OCI-LY7 (cell line): Measurements from ENCODE around the gene HIVEP2. TPM values are rescaled to one million over a fixed set of nuclear protein-coding genes. Genes with fewer than 3 reads are reported as not detected.

Experiments
- BruUV-seq: library from RNA; stranded (reverse); fragments of 400-500 nt; replicated peaks from 2 replicates; lab custom pipeline; 2021; lab: Mats Ljungman, UMichigan
- CTCF ChIA-PET: fragments of 300-600 bp; sonication (Branson Sonifier 250); formaldehyde crosslinking; loops from one replicate; lab custom pipeline; 2022; ENCODE audit warnings: antibody characterized with exemption; ENCODE audit not compliant: unreplicated experiment; lab: Charles Lee
- POLR2A ChIA-PET: fragments of 300-600 bp; sonication (Branson Sonifier 250); formaldehyde crosslinking; loops from one replicate; lab custom pipeline; 2022; ENCODE audit warnings: antibody characterized with exemption; lab: Charles Lee
- DNase-seq: peaks from one replicate; pipeline ENCODE4 v3.0.0-alpha.2; 2015; ENCODE audit warnings: low spot score
- H2AFZ ChIP-seq: fragments of 200-600 bp; sonication (generic), shearing (Covaris generic); 2 replicates; pipeline ENCODE4 v1.6.1; 2014; ENCODE audit warnings: mild to moderate bottlenecking, antibody characterized with exemption, low read length, moderate library complexity
- H3K27ac ChIP-seq: fragments of 200-600 bp; sonication (generic); 2 replicates; pipeline ENCODE4 v1.5.1; 2014; ENCODE audit warnings: mixed run types, low read depth, mild to moderate bottlenecking, moderate library complexity, low read length, inconsistent platforms; ENCODE audit not compliant: poor library complexity, severe bottlenecking
- H3K36me3 ChIP-seq: fragments of 200-600 bp; sonication (generic); 2 replicates; pipeline ENCODE4 v1.6.1; 2014; ENCODE audit warnings: mild to moderate bottlenecking, antibody characterized with exemption, low read length, moderate library complexity, mixed read lengths; ENCODE audit not compliant: insufficient read depth
- H3K4me1 ChIP-seq: fragments of 200-600 bp; sonication (generic); 2 replicates; pipeline ENCODE4 v1.5.1; 2014; ENCODE audit warnings: mild to moderate bottlenecking, low read length; ENCODE audit not compliant: insufficient read depth, poor library complexity, severe bottlenecking
- H3K4me2 ChIP-seq: fragments of 200-600 bp; sonication (generic); 2 replicates; pipeline ENCODE4 v1.6.1; 2014; ENCODE audit warnings: mild to moderate bottlenecking, low read length
- H3K4me3 ChIP-seq: fragments of 200-600 bp; sonication (generic); 2 replicates; pipeline ENCODE4 v1.5.1; 2014; ENCODE audit warnings: mild to moderate bottlenecking, low read depth, low read length; ENCODE audit not compliant: poor library complexity, severe bottlenecking
- H3K79me2 ChIP-seq: fragments of 200-600 bp; sonication (generic); 2 replicates; pipeline ENCODE4 v1.6.1; 2016; ENCODE audit warnings: low read depth, mild to moderate bottlenecking, low read length, moderate library complexity, mixed read lengths; ENCODE audit not compliant: insufficient read depth
- H3K9me2 ChIP-seq: fragments of 200-600 bp; sonication (generic); 2 replicates; pipeline ENCODE4 v1.6.1; 2016; ENCODE audit warnings: mild to moderate bottlenecking, low read length, mixed read lengths; ENCODE audit not compliant: insufficient read depth
- H3K9me3 ChIP-seq: fragments of 200-600 bp; sonication (generic); 2 replicates; pipeline ENCODE4 v1.6.1; 2014; ENCODE audit warnings: mild to moderate bottlenecking, mixed run types, low read length, mixed read lengths
- H4K20me1 ChIP-seq: fragments of 200-600 bp; sonication (generic); 2 replicates; pipeline ENCODE4 v1.6.1; 2014; ENCODE audit warnings: mild to moderate bottlenecking, antibody characterized with exemption, low read length, moderate library complexity, mixed read lengths; ENCODE audit not compliant: insufficient read depth
- EZH2phosphoT487 ChIP-seq: fragments of 200-600 bp; sonication (generic); IDR thresholded peaks from 2 replicates; pipeline ENCODE4 v1.6.1; 2018; ENCODE audit warnings: low read depth, borderline replicate concordance, mild to moderate bottlenecking, mixed run types, antibody characterized with exemption, low read length, moderate library complexity, mixed read lengths
- intact Hi-C: fragments of 100-400 bp; cut with micrococcal nuclease; formaldehyde crosslinking; loops from one replicate; pipeline ENCODE4 v1.10.0; 2022; ENCODE audit not compliant: unreplicated experiment
- total RNA-seq, 2 experiments: library from RNA; depleted of rRNA in 1 of 2; stranded (reverse); fragments of >200 nt in 1 of 2; shearing (Covaris generic) in 1 of 2; gene quantifications; 2 replicates each; pipeline ENCODE4 v1.2.3, GENCODE V29; 2014 to 2022
- TF ChIP-seq, protein P1 (sequence below): fragments of 200-600 bp; sonication (generic); conservative IDR thresholded peaks from 2 replicates; pipeline ENCODE4 v1.5.1; 2014; ENCODE audit warnings: mild to moderate bottlenecking, antibody characterized with exemption, low read length, moderate library complexity, mixed read lengths

The HIVEP2 gene
- total RNA-seq, 2 experiments from 2014 or later: 18.8 to 24.6 TPM

DNA sequence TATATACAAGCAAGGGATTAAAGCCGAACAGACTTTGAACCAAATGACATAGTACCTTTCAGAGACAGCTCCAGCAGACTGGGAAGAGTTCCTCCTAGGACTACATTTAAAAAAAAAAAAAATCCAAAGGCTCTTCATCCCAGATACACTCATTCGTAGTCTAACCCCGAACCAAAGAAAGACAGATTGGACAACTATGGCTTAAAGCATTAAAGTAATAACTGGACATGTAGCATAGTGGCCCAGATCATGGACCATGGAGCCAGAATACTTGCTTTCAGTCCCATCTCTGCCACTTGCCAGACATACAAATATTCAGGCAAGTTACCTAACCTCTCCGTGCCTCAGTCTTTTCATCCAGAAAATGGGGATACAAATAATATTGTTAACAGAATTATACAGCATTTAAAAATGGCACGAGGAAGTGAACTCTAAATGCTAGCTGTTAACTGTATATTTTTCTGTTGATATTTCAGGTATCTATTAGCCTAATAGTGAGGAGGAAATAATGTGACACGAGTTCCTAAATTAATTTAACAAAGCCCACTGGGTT lies 123.7 kb downstream of the HIVEP2 start:
- Histone ChIP-seq H3K79me2 (peaks cover 25% of the 10 kb centered on the region; the same call in 1 of the 2 replicates), H3K4me1 (peaks cover 35% of the 10 kb centered on the region), H3K27ac (peak overlapping the region; percentile 60), H2AFZ (no peak overlapping the region), H4K20me1 (no peaks in the 10 kb centered on the region), H3K4me2 (peak overlapping the region; percentile 98; the same call in 1 of the 2 replicates), H3K36me3 (peaks cover 15% of the 10 kb centered on the region), H3K9me2 (no peaks in the 10 kb centered on the region), H3K9me3 (no peaks in the 10 kb centered on the region), H3K4me3 (no peak overlapping the region)
- intact Hi-C loops: no loop called here
- no peak for TF ChIP-seq EZH2phosphoT487
- TF ChIP-seq, protein P1, sequence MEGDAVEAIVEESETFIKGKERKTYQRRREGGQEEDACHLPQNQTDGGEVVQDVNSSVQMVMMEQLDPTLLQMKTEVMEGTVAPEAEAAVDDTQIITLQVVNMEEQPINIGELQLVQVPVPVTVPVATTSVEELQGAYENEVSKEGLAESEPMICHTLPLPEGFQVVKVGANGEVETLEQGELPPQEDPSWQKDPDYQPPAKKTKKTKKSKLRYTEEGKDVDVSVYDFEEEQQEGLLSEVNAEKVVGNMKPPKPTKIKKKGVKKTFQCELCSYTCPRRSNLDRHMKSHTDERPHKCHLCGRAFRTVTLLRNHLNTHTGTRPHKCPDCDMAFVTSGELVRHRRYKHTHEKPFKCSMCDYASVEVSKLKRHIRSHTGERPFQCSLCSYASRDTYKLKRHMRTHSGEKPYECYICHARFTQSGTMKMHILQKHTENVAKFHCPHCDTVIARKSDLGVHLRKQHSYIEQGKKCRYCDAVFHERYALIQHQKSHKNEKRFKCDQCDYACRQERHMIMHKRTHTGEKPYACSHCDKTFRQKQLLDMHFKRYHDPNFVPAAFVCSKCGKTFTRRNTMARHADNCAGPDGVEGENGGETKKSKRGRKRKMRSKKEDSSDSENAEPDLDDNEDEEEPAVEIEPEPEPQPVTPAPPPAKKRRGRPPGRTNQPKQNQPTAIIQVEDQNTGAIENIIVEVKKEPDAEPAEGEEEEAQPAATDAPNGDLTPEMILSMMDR: no peak
- BruUV-seq: no TSS peak
- no peak for DNase-seq
- ChIA-PET POLR2A (interaction anchor here (0.6 to 4.5 kb wide), 7 partner anchors 13 to 62 kb away, joined by 3 to 26 read pairs (median 5); no protein-coding TSS in a partner anchor), CTCF (interaction anchor here (0.6 kb wide), 1 partner anchor 117 kb away, joined by 3 read pairs; no protein-coding TSS in a partner anchor)

DNA sequence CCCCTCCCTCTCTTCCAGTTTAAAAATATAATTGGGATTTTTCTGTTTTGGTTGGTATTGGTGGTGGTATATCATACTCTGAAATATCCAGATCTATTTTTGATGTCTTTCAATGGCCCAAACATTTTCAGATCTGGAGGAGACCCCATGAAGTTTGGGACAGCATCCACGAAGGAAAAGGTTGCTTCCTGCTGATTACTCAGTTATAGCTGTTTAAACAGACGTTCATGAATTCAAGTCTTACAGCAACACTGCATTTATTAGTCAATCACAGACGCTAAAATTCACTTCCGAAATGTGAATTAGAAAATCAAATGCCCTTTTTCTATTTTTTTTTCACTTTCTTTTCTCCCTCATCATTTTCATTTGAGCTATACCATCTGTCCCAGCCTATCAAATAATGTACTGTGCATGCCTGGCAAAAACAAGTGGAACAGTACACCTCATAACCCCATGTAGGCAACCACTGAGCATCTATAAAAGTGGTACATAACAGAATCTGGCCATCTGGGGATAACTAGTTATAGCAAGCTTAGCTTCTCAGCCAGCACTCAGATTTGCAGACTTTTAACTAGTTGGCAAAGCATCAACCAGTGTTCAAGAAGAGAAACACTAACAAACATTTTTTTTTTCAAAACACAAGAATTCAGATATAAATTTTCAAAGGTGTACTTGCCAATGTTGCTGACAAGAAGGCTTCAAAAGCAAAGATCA lies 124.5 kb downstream of the HIVEP2 start:
- Histone ChIP-seq H3K4me1 (peaks cover 35% of the 10 kb centered on the region), H2AFZ (peak overlapping the region; percentile 59; the same call in 1 of the 2 replicates), H3K36me3 (peaks cover 15% of the 10 kb centered on the region), H4K20me1 (no peaks in the 10 kb centered on the region), H3K4me3 (peak overlapping the region; percentile 67), H3K27ac (peak overlapping the region; percentile 60), H3K9me3 (no peaks in the 10 kb centered on the region), H3K9me2 (no peaks in the 10 kb centered on the region), H3K4me2 (peak overlapping the region; percentile 98), H3K79me2 (peaks cover 25% of the 10 kb centered on the region; the same call in 1 of the 2 replicates)
- DNase-seq: no peak
- intact Hi-C loops: loop anchor here (1.0 kb wide), 1 partner anchor 25 kb away; no protein-coding TSS in a partner anchor
- no TSS peak for BruUV-seq
- ChIA-PET POLR2A (interaction anchor here (0.6 to 6.5 kb wide), 12 partner anchors 7 to 93 kb away, joined by 3 to 50 read pairs (median 4); no protein-coding TSS in a partner anchor), CTCF (no interaction called here)
- TF ChIP-seq EZH2phosphoT487: no peak
- TF ChIP-seq, protein P1: no peak
